22Rv1 (cell line): ENCODE results near the gene ZNF212.
"Not testable (repeated sequence)": the region's sequence is repeated elsewhere in the genome, so short reads cannot be mapped to it uniquely, and the experiment has no call there.

Experiments used
- H3K27ac ChIP-seq: fragments of 450-650 bp; 2 replicates; pipeline ENCODE4 v1.5.1; 2017
- ZFX ChIP-seq: fragments of 450-650 bp; IDR thresholded peaks from 2 replicates; pipeline ENCODE4 v1.6.1; 2017; ENCODE audit warnings: antibody characterized with exemption, borderline replicate concordance
- TF ChIP-seq, protein P1 (sequence below): fragments of 450-650 bp; IDR thresholded peaks from 2 replicates; pipeline ENCODE4 v1.5.1; 2017; ENCODE audit warnings: mild to moderate bottlenecking

Gene ZNF212

GRCh38 chr7:149245744-149246143, 6.3 kb downstream of the ZNF212 start:
- H3K27ac ChIP-seq, result no peak overlapping the region
- TF ChIP-seq, protein P1, sequence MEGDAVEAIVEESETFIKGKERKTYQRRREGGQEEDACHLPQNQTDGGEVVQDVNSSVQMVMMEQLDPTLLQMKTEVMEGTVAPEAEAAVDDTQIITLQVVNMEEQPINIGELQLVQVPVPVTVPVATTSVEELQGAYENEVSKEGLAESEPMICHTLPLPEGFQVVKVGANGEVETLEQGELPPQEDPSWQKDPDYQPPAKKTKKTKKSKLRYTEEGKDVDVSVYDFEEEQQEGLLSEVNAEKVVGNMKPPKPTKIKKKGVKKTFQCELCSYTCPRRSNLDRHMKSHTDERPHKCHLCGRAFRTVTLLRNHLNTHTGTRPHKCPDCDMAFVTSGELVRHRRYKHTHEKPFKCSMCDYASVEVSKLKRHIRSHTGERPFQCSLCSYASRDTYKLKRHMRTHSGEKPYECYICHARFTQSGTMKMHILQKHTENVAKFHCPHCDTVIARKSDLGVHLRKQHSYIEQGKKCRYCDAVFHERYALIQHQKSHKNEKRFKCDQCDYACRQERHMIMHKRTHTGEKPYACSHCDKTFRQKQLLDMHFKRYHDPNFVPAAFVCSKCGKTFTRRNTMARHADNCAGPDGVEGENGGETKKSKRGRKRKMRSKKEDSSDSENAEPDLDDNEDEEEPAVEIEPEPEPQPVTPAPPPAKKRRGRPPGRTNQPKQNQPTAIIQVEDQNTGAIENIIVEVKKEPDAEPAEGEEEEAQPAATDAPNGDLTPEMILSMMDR, result no peak

DNA sequence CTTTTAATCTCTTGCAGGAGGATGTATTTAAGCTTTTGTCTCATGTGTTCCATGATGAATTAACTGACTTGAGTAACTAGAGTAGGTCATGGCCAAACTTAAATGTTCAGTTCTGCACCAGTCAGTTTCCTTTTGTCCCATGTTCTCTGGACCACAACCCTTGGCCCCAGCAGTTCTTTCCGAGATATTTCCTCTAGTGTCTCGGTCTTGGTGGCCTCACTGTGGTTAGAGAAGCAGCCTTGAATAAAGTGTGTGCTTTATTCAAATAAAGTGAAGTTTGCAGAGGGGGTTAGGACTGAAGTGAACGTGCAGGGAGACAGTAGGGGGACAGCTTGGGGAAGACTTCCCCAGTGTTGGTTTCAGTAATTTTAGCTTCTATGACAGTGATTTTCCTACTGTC, 9.3 kb downstream of the ZNF212 start:
- H3K27ac ChIP-seq, result no peak overlapping the region
- TF ChIP-seq ZFX, result no peak
- TF ChIP-seq, protein P1, result no peak

DNA sequence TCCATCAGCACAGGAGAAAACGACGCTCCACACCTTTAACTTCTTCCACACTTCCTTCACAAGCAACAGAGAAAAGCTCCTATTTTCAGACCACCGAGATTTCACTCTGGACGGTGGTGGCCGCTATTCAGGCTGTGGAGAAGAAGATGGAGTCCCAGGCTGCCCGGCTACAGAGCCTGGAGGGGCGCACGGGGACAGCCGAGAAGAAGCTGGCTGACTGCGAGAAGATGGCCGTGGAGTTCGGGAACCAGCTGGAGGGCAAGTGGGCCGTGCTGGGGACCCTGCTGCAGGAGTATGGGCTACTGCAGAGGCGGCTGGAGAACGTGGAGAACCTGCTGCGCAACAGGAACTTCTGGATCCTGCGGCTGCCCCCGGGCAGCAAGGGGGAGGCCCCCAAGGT, 10.7 kb downstream of the ZNF212 start:
- H3K27ac ChIP-seq, result not testable (repeated sequence)

DNA sequence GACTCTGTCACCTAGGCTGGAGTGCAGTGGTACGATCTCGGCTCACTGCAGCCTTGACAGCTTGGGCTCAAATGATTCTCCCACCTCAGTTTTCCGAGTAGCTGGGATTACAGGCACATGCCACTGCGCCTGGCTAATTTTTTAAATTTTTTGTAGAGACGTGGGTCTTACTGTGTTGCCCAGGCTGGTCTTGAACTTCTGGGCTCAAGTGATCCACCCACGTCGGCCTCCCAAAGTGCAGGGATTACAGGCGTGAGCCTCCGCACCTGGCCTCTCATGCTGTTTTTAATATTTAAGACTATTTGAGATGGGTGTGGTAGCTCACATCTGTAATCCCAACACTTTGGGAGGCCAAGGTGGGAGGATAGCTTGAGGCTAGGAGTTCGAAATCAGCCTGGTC, 12.1 kb downstream of the ZNF212 start:
- not testable (repeated sequence) for H3K27ac ChIP-seq

DNA sequence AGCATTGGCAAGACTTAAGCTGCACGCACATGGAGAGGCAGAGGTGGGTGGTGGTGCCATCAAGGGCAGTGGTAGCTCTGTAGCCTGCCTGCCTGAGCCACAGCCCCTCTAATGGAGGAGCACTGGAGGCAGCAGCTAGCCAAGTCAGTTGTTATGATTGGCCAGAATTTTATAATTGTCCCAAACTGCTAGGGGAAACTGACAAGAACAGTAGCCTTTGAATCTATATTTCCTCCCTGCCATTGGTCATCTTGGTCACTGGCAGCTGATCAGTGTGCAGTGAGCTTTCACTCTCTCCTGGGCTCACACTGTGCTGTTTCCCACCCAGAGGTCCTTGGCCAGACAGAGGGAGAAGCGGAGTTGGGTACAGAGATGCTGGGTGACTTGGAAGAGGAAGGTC, 12.9 kb downstream of the ZNF212 start:
- H3K27ac ChIP-seq, result no peak overlapping the region
- TF ChIP-seq, protein P1, result no peak
- TF ChIP-seq ZFX, result no peak

GRCh38 chr7:149253665-149254064, 14.2 kb downstream of the ZNF212 start:
- TF ChIP-seq ZFX, result no peak
- TF ChIP-seq, protein P1, result no peak
- H3K27ac ChIP-seq, result no peak overlapping the region

GRCh38 chr7:149254181-149254858, 14.9 kb downstream of the ZNF212 start:
- no peak overlapping the region for H3K27ac ChIP-seq
- no peak for TF ChIP-seq ZFX
- TF ChIP-seq, protein P1, result no peak

DNA sequence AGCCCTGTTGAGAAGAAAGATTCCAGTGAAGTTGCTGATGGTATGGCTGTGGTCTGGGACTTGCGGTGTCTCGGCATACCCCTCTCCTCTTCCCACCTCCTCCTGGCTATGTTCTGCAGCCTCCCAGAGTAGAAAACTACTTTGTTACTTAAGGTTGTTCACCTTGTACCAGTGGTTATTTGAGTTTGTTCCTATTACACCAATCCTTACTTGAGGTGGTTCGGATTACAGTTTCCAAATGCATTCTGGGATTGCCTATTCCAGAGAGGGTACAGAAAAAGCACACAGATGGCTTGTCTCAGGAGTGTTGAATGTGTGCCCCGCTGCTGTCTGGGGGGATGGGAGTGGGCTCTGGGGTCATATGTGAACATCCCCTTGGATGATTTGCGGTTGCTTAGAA, 15.7 kb downstream of the ZNF212 start:
- TF ChIP-seq, protein P1, result no peak
- TF ChIP-seq ZFX, result no peak
- no peak overlapping the region for H3K27ac ChIP-seq

DNA sequence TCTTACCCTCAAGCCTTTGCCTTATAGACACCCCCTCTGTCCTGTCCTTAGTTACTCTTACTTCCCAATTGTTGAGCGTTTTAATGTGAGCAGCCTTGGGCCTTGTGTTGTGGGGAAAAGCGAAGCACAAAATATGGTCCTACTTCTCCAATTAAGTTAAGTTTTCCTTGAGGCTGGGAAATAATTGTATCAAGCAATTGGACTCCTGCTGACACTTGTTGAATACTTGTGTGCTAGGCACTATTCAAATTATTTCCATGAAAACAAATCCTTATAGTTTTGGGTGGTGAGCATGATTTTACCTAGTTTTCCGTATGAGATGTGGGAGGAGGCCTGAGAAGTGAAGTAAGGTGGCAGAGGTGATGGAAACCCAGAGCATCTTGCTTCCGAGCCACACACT, 17.1 kb downstream of the ZNF212 start:
- TF ChIP-seq ZFX, result no peak
- TF ChIP-seq, protein P1, result no peak
- no peak overlapping the region for H3K27ac ChIP-seq
